NT2/D1 (cell line): ENCODE results near the gene DEPDC1B.
"Not testable (repeated sequence)": the region's sequence is repeated elsewhere in the genome, so short reads cannot be mapped to it uniquely, and the experiment has no call there.

Source experiments
- DNase-seq: peaks from one replicate; pipeline ENCODE4 v3.0.0-alpha.2; 2011; ENCODE audit warnings: low read depth, low spot score
- H3K27me3 ChIP-seq: 2 replicates; pipeline ENCODE4 v1.6.0; 2011; ENCODE audit warnings: mild to moderate bottlenecking; ENCODE audit not compliant: insufficient read length, insufficient read depth
- H3K36me3 ChIP-seq: 2 replicates; pipeline ENCODE4 v1.6.1; 2011; ENCODE audit warnings: mild to moderate bottlenecking, low read length, mixed read lengths; ENCODE audit not compliant: insufficient read depth, insufficient read length
- H3K4me1 ChIP-seq: 2 replicates; pipeline ENCODE4 v1.5.1; 2011; ENCODE audit not compliant: insufficient read depth, insufficient read length
- H3K4me3 ChIP-seq: 2 replicates; pipeline ENCODE4 v1.5.1; 2011; ENCODE audit warnings: low read depth; ENCODE audit not compliant: insufficient read length
- H3K9ac ChIP-seq: 2 replicates; pipeline ENCODE4 v1.6.0; 2011; ENCODE audit warnings: low read depth; ENCODE audit not compliant: insufficient read length
- H3K9me3 ChIP-seq: 2 replicates; pipeline ENCODE4 v1.5.1; 2011; ENCODE audit warnings: mild to moderate bottlenecking, low read length; ENCODE audit not compliant: insufficient read depth
- SUZ12 ChIP-seq: IDR thresholded peaks from 2 replicates; pipeline ENCODE4 v1.6.1; 2011; ENCODE audit not compliant: insufficient read length, insufficient read depth; ENCODE audit errors: extremely low read depth
- YY1 ChIP-seq: IDR thresholded peaks from 2 replicates; pipeline ENCODE4 v1.6.1; 2011; ENCODE audit not compliant: insufficient read length, insufficient read depth
- ZNF274 ChIP-seq: IDR thresholded peaks from 2 replicates; pipeline ENCODE4 v1.6.1; 2011; ENCODE audit warnings: mild to moderate bottlenecking, low read depth, low read length

DEPDC1B gene

GRCh38 chr5:60594715-60595477 is 105.1 kb downstream of the DEPDC1B start:
- Histone ChIP-seq H3K9ac (no peak overlapping the region), H3K4me1 (no peaks in the 10 kb centered on the region), H3K9me3 (no peaks in the 10 kb centered on the region), H3K36me3 (peaks cover 6% of the 10 kb centered on the region), H3K4me3 (no peak overlapping the region), H3K27me3 (no peaks in the 10 kb centered on the region)
- DNase-seq: no peak
- TF ChIP-seq SUZ12 (no peak), ZNF274 (no peak), YY1 (no peak)

DNA sequence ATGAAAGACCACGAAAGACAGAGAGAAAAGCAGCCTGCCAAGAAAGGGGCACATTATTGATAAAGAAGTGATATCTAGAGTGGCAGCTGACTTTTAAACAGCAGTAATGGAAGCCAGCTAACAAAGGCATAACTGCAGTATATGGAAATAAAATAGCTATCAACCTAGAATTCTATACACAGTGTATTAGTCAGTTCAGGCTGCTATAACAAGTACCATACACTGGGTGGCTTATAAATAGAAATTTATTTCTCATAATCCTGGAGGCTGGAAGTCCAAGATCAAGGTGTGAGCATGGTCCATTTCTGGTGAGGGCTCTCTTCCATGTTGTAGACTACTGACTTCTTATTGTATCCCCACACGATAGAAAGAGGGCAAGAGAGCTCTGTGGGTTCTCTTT is 109.8 kb downstream of the DEPDC1B start:
- H3K36me3 ChIP-seq: no peaks in the 10 kb centered on the region
- H3K9me3 ChIP-seq: no peaks in the 10 kb centered on the region
- H3K27me3 ChIP-seq: no peaks in the 10 kb centered on the region
- H3K9ac ChIP-seq: no peak overlapping the region
- DNase-seq: no peak
- no peak for TF ChIP-seq YY1
- no peak for TF ChIP-seq SUZ12
- no peak for TF ChIP-seq ZNF274
- H3K4me1 ChIP-seq: no peaks in the 10 kb centered on the region
- H3K4me3 ChIP-seq: no peak overlapping the region

GRCh38 chr5:60587312-60587711 is 112.7 kb downstream of the DEPDC1B start:
- H3K4me1 ChIP-seq, H3K27me3 ChIP-seq, H3K9ac ChIP-seq, H3K36me3 ChIP-seq, H3K4me3 ChIP-seq, DNase-seq, H3K9me3 ChIP-seq: not testable (repeated sequence)

DNA sequence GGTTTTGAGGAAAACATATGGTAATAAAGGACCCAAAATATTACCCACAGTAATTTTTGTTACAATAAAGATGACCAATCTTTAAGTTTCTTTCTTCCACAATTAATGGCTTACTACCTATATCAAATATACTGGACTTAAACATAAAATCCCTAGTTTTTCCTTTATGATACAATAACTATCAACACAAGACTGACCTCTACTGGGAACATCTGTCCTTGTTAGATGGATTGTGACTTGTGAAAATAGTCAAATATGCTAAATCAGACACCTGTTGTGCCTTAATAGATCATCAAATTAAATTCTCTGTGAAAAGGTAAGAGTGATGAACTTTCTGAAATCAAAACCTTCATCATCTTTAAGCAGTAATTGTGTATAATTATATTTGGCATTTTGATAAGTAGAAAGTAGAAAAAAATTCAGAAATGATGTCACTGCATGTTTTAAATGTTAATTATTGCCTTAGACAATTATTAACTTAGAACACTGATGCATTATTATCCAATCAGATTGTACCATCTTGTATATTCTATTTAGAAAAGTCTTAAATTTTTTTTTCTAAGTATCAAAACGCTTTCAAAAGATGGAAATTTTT is 113.6 kb downstream of the DEPDC1B start:
- no peak for DNase-seq
- TF ChIP-seq ZNF274: no peak
- no peak for TF ChIP-seq YY1
- no peak for TF ChIP-seq SUZ12
- no peaks in the 10 kb centered on the region for H3K4me1 ChIP-seq
- H3K27me3 ChIP-seq: no peaks in the 10 kb centered on the region
- H3K9me3 ChIP-seq: no peaks in the 10 kb centered on the region
- no peak overlapping the region for H3K4me3 ChIP-seq
- H3K36me3 ChIP-seq: no peaks in the 10 kb centered on the region
- H3K9ac ChIP-seq: no peak overlapping the region

GRCh38 chr5:60585618-60586017 is 114.3 kb downstream of the DEPDC1B start:
- no peak for TF ChIP-seq YY1
- TF ChIP-seq SUZ12: no peak
- TF ChIP-seq ZNF274: no peak
- H3K27me3 ChIP-seq: no peaks in the 10 kb centered on the region
- DNase-seq: no peak
- H3K4me3 ChIP-seq: no peak overlapping the region
- no peaks in the 10 kb centered on the region for H3K9me3 ChIP-seq
- H3K4me1 ChIP-seq: no peaks in the 10 kb centered on the region
- H3K36me3 ChIP-seq: no peaks in the 10 kb centered on the region
- H3K9ac ChIP-seq: no peak overlapping the region

DNA sequence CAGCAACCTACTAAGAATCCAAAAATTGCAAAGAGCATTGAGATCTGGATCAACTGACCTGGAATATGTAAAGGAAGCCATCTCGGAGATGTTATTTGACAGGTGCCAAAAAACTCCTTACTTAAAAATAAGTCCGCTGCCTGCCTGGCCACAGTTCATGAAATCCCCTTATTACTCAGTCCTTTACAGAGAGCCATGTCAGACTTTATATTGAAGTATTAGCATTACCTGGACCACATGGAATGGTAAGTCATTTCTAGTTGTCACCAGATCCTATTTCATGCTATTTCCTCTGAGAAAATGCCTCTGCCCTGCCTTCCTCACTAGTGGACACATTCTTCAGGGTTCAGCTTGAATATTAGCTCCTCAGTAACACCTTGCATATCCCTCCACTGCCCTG is 115.7 kb downstream of the DEPDC1B start:
- TF ChIP-seq SUZ12 (no peak), YY1 (no peak)
- DNase-seq: no peak

GRCh38 chr5:60583616-60584015 is 116.3 kb downstream of the DEPDC1B start:
- no peak for DNase-seq
- H3K9ac ChIP-seq: no peak overlapping the region
- H3K4me3 ChIP-seq: no peak overlapping the region
- H3K9me3 ChIP-seq: no peaks in the 10 kb centered on the region
- TF ChIP-seq YY1 (no peak), SUZ12 (no peak), ZNF274 (no peak)
- H3K4me1 ChIP-seq: no peaks in the 10 kb centered on the region
- no peaks in the 10 kb centered on the region for H3K36me3 ChIP-seq
- no peaks in the 10 kb centered on the region for H3K27me3 ChIP-seq

More for the DNA sequence above, 115.7 kb downstream of the DEPDC1B start:
- Histone ChIP-seq H3K9me3 (no peaks in the 10 kb centered on the region), H3K4me3 (no peak overlapping the region), H3K4me1 (no peaks in the 10 kb centered on the region), H3K27me3 (no peaks in the 10 kb centered on the region), H3K9ac (no peak overlapping the region), H3K36me3 (no peaks in the 10 kb centered on the region)

DNA sequence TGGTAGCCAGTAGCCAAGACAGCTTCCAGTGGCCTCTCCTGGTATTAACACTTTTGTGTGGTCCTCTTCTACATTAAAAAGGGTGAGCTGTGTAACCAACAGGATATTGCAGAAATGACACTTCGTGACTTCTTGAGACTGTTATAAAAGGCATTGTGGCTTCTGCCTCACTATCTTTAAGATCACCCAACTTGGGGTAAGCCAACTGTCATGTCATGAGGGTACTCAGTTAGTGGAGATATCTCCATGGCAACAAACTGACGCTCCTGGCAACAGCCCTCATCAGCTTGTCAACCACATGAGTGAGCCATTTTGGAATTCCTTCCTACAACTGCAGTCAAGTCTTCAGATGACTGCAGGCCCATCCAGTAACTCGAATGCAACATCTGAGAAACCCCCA is 121.7 kb downstream of the DEPDC1B start:
- Histone ChIP-seq H3K36me3 (no peaks in the 10 kb centered on the region), H3K9ac (no peak overlapping the region), H3K27me3 (no peaks in the 10 kb centered on the region), H3K4me3 (no peak overlapping the region), H3K9me3 (no peaks in the 10 kb centered on the region; the same call in 1 of the 2 replicates), H3K4me1 (no peaks in the 10 kb centered on the region)
- no peak for TF ChIP-seq YY1
- no peak for TF ChIP-seq ZNF274
- no peak for TF ChIP-seq SUZ12
- DNase-seq: no peak
